Measurements from ENCODE around the gene DGKA. TPM values are rescaled to one million over a fixed set of nuclear protein-coding genes. Genes with fewer than 3 reads are reported as not detected.

Gene DGKA
- total RNA-seq, 2 donors from 2014 or later = 17.3 to 19.8 TPM

DNA sequence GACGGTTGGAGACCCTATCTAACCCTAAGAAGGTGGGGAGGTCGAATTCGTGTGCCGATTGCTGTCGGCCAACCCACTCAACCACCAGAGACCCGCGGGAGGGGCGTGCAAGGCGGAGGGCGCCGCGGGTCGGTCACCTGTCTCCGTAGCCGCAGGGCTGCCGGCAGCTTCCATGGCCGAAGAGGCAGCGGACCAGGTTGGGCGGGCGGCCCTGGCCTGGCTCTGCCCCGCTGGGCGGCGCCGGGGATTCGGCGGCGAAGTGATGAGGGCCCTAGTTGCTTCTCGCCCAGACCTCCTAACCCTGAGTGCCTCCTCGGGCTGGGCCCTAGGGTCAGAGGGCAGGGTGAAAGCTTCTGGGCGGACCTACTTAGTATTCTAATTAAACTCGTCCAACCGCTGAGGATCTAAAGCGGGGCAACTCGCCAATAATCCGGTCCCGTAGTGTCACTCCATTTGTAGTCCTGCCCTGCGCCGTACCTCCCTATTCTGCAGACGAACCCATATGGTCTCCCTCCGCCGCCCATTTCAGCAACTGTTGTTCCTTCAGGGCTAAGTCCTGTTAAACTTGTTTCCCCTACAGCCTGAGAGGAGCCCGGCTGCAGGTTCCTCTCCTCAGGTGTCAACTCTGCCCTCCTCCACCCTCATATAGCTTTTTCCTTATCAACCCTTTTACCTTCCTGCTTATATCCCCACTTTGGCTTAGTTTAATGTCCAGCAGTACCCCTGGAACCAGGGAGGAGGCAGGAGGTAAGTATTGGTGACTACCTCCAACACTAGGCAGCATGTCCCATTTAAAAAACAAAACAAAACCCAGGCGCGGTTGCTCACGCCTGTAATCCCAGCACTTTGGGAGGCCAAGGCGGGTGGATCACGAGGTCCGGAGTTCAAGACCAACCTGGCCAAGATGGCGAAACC, 3.1 kb upstream of the DGKA start, which contains the start of gene PYM1:
TSS of gene PYM1 (minus strand) at position 307 of the 915 bp plus-strand sequence. CDS start at position 174, 133 bp downstream.
- DNase-seq (peak; percentile 87), ATAC-seq (peak; percentile 66 to 77)
- intact Hi-C loops (cut with DNase I) = loop anchor here in 1 of 2 donors (5.0 kb wide), 1 partner anchor 96 kb away; no protein-coding TSS in a partner anchor

DNA sequence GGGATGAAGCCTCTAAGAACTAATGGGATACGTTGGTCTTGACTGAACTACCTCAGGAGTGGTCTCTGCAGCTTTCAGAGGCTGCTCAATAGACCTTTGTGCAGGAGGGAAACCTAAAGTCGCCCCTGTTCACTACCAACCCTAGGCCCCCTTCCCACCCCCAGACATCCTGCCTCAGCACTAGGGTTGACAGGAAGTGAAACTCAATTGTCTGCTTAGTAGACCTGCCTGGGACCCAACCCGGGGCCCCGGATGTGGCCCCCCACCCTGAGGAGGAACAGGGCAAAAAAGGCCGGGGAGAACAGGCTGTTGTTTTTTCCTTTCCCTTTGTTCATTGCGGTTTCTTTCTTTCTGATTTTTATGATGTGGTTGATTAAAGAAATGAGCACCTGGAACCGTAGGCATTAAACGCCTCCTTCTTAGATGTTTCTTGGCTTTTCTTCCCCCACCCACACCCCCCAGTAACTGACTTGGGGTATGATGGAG, 1.6 kb upstream of the DGKA start:
- no peak for ATAC-seq
- intact Hi-C loops (cut with DNase I) = loop anchor here in 1 of 2 donors (5.0 kb wide), 1 partner anchor 97 kb away; no protein-coding TSS in a partner anchor
- peak; percentile 31 for DNase-seq

DNA sequence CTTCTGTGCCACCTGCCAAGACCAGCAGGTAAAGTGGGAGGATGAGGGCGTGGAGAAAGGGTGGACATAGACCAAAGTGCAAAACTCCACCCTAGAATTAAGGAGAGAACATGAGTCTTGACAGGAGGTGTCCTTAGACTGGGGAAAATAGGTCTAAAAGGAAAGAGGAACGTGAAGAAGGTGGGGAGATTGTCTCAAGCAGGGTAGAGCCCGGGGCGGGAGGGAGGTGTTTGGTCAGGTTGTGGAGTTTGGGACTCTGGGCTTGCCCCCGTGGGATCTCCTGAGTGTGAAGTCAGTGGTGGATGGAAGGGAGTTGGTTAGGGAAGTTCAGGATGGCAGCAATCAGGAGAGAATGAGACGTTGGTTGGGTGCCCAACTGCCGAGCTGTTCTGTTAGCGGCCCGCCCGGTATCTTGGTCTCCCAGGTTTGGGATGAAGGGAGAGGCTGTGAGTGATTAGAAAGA, 386 bp downstream of the DGKA start:
- intact Hi-C loops (cut with DNase I) = loop anchor here (5.0 to 10.0 kb wide), 2 partner anchors 36 to 187 kb away; partner anchors contain the start of genes CDK2 (in 1 of the 2), GDF11 (in 1 of the 2) and PMEL (in 1 of the 2)
- ATAC-seq = no peak
- no peak for DNase-seq

DNA sequence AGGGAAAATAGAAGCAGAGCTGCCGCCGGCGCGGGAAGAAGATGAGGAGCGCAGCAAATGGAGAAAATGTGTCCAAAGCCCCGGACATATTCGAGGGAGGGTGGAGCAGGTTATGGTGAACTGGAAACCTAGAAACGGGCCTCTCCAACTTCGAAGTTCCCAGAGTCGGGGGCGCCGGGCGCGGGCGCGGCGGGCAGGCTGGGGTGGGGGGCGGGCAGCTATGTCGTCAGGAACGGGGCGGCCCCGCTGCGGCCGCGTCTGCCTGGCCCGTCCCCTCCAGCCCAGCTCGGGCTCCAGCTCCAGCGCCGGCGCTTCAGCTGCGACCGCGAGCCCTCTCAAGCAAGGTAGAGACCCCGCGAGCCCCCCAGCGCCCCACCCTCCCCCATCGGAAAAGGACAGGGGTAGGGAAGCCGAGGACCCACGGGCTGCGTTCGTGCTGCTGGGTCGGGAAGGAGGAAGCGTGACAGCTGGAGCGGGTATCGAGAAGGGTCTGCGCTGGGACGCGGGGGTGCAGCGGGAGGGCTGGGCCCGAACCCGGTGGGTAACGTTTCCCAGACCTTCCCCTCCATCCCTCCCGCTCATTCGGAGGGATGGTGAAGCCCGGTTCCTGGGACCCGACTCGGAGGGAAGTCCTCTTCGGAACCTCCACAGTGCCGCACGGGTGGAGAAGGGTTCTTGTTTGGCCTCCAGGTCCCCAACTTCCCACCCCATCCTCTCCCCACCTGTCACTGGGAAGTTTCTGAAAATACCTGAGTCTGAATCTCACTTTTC, 1.0 kb downstream of the DGKA start:
- intact Hi-C loops (cut with DNase I) = loop anchor here (5.0 to 10.0 kb wide), 2 partner anchors 35 to 187 kb away; partner anchors contain the start of genes CDK2 (in 1 of the 2), GDF11 (in 1 of the 2) and PMEL (in 1 of the 2)
- peak; percentile 67 for DNase-seq
- peak; percentile 47 to 56 for ATAC-seq

DNA sequence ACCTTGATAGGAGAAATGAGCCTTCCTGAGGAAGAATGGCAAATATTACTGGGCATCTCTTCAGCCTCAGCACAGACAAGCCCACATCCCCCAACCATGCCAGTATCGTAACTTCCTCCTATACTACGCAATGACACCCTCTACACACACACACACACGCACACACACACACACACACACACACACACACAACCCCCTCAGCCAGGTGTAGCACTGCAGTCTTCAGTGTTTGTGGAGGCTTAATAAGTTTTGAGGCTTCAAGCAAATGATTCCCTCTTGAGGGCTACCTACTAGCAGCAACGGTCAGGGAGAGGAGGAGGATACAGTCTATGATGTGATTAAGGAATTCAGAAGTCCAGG, 1.6 kb downstream of the DGKA start:
- ATAC-seq = peak in 1 of 2 donors; percentile 11
- intact Hi-C loops (cut with DNase I) = loop anchor here (5.0 to 10.0 kb wide), 2 partner anchors 35 to 188 kb away; partner anchors contain the start of genes CDK2 (in 1 of the 2), GDF11 (in 1 of the 2) and PMEL (in 1 of the 2)
- DNase-seq = no peak

DNA sequence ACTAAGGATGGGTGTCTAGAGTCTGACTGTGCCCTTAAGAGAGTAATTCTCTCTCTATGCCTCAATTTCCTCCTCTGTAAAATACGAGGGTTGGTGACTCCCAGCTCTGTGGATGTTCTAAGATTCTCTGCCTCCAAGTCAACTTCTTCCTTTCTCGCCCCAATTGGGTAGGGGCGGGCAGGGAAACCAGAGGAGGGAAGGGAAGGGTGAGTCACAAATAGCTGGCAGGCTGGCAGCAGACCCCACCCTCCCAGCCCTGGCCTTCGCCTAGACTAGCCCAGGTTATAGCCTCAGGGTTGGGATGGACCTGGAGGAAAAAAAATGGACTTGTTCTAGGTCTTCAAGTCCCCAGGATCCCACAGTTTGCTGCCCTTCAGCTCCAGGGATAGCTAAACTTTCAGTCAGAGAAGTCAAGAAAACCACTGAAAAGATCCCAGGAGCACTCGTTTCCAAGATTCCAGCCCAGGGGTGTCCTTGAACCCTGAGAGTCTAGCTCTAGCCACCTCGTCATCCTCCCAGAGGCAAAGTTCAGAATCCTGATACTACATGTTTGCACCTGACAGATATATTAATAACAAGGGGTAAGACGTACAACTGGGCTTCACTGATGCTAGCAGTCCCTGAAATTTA, 2.3 kb downstream of the DGKA start:
- intact Hi-C loops (cut with DNase I) = loop anchor here (5.0 to 10.0 kb wide), 2 partner anchors 34 to 188 kb away; partner anchors contain the start of genes CDK2 (in 1 of the 2), GDF11 (in 1 of the 2) and PMEL (in 1 of the 2)
- no peak for ATAC-seq
- no peak for DNase-seq

DNA sequence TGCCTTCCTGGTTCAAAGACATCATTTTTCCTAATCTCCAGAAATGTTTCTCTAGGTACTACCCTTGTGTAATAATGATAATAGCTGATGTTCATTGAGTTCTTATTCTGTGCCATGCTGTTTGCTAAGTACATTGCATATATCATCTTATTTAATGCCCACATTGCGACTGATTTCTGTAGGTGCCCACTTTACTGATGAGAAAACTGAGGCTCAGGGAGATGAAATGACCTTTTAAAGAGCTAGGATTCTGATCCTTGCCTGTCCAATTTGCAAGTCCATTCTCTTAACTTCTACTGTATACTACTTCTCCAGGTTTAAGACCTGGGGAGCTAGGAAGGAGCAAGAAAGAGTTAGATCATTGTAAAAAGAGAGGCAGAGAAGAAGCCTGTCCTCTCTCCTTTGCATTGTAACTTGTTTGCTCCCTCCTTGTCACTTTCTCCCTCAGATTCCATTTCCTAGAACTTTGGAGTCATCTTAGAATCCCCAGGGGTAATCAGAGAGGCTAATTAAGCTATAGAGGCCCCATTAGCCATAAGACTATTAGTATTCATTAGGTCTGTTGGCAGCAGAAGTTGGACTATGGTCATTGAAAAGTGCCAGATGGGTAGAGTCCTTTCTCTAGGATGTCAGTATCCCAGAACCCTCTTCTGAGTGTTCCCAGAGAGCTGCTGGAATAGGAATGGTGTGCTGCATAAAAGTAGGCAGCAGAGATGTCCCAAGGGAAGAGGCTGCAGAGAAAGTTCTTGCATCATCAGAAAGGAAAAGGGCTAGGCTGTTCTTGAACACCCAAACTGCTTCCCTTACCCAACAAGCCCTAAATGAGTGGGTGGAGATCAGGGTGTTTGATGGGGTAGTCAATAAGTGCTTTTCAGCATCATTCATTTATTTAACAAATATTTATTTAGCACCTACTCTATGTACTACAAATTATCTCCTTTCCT, 3.1 kb downstream of the DGKA start:
- DNase-seq (no peak), ATAC-seq (no peak)
- intact Hi-C loops (cut with DNase I) = loop anchor here (5.0 to 10.0 kb wide), 2 partner anchors 33 to 189 kb away; partner anchors contain the start of genes CDK2 (in 1 of the 2), GDF11 (in 1 of the 2) and PMEL (in 1 of the 2)

DNA sequence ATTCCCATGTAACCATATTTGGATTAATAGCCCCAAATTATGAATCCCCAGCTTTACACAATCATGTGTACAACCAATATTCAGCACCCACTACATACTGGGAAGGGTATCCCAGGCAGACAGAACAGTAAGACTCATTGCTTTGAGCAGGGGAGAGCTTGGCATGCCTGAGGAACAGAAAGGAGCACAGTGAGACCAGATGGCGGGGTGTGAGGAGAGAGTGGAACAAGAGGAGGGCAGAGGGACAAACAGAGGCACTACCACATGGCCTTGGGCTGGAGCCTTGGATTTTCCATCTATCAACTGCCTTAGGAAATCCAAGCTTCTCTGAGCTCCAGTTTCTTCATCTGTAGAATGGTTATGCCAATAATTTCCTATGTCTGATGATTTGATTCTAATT, 3.8 kb downstream of the DGKA start:
- ATAC-seq = no peak
- intact Hi-C loops (cut with DNase I) = loop anchor here (5.0 to 10.0 kb wide), 3 partner anchors 33 to 197 kb away; partner anchors contain the start of genes CDK2 (in 1 of the 2), GDF11 (in 1 of the 2) and PMEL (in 1 of the 2)
- no peak for DNase-seq

DNA sequence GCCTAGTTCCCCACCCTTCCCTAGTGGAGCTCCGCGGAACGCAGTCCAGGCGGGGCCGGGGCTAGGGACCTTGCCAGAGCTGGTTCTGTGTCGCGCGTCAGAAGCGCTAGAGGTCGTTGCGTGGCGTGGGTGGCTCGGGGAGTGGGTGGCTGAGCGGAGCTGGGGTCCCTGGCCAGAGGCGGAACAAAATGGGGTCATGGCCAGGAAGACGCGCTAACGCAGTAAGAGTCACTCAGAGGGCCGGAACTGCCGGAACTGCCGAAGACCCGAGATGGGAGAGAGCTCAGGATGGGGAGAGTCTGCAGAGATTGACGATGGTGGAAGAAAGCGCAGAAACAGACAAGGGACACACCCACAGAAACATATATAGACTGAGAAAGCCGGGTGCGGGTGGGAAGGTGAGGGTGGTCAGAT, 4.8 kb downstream of the DGKA start:
- intact Hi-C loops (cut with DNase I) = loop anchor here (5.0 to 10.0 kb wide), 2 partner anchors 191 to 198 kb away; partner anchors contain the start of gene GDF11 (in 1 of the 2)
- DNase-seq (peak; percentile 67), ATAC-seq (peak; percentile 2 to 35)

DNA sequence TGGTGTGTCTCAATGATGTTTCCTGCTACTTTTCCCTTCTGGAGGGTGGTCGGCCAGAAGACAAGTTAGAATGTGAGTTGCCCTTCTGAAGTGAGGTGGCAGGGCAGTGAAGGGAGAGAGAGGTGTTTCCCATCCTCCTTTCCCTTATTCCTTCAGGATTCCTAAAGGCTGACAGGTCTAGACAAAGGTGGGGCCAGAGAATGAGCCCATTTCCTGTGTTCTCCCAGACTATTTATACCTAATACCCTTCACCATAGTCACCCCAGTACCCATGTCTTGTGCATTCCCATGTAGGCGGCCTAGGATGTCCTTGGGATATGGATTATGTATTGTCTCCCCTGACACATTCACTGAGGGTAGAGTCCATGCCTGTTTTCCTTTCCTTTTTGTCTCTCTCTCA, 7.0 kb downstream of the DGKA start:
- no peak for DNase-seq
- intact Hi-C loops (cut with DNase I) = loop anchor here (5.0 to 10.0 kb wide), 2 partner anchors 193 to 201 kb away; partner anchors contain the start of gene GDF11 (in 1 of the 2)
- no peak for ATAC-seq

DNA sequence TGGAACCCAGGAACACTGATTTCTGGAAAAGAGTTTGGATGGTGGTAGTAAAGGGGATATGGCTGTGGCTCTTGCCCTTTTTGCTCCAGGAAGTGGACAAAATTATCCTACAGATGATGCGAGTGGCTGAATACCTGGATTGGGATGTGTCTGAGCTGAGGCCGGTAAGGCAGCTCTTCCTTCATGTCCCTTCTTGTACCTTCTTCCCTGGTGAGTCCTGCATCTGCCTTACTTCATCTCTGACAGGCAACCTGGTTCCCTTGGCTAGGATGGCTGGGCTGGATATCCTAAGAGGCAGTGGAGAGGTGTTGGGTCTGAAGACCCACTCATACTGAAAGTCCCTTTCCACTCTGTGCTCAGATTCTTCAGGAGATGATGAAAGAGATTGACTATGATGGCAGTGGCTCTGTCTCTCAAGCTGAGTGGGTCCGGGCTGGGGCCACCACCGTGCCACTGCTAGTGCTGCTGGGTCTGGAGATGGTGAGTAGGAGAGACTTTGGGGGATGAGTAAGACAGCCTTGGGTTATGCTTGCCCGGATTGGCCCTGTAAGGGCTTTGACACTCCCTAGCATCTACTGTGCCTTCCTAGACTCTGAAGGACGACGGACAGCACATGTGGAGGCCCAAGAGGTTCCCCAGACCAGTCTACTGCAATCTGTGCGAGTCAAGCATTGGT, 8.0 kb downstream of the DGKA start:
- DNase-seq = no peak
- intact Hi-C loops (cut with DNase I) = loop anchor here (5.0 to 10.0 kb wide), 2 partner anchors 194 to 202 kb away; partner anchors contain the start of gene GDF11 (in 1 of the 2)
- ATAC-seq = no peak

DNA sequence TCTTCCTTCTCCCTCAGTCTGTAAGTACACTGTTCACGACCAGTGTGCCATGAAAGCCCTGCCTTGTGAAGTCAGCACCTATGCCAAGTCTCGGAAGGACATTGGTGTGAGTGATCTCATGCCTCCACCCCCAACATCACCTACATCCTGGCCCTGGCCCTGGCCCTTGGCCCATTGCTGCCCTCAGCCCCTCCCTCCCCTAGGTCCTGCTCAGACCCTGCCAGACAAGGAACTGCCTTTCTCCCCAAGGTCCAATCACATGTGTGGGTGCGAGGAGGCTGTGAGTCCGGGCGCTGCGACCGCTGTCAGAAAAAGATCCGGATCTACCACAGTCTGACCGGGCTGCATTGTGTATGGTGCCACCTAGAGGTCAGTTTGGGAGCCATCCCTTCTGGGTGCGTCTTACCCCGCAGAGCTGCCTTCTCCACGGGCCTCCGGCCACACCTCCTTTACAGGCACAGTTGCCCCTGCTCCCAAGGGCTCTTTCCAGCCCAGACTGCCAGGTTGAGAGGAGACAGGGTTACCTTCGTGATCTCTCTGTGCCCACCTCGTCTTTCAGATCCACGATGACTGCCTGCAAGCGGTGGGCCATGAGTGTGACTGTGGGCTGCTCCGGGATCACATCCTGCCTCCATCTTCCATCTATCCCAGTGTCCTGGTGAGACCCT, 9.2 kb downstream of the DGKA start:
- ATAC-seq (peak; percentile 95), DNase-seq (peak; percentile 86)
- intact Hi-C loops (cut with DNase I) = no loop called here

DNA sequence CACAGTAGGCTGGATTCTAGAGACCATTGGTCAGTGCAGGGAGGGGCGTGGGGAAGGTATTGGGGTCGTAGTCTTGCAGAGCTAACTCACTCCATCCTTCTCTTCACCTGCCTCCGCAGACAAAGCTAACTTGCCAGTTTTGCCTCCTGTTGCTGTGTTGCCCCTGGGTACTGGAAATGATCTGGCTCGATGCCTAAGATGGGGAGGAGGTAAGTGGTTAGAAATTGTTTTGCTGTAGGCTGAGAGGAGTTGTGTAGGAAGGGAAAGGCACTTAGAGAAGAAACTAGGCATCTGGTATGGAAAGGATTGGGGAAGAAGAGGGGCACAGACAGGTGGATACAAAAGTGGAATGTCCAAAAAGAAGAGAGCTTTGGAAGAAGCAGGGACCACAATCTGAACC, 11.1 kb downstream of the DGKA start:
- intact Hi-C loops (cut with DNase I) = no loop called here
- ATAC-seq = no peak
- no peak for DNase-seq

DNA sequence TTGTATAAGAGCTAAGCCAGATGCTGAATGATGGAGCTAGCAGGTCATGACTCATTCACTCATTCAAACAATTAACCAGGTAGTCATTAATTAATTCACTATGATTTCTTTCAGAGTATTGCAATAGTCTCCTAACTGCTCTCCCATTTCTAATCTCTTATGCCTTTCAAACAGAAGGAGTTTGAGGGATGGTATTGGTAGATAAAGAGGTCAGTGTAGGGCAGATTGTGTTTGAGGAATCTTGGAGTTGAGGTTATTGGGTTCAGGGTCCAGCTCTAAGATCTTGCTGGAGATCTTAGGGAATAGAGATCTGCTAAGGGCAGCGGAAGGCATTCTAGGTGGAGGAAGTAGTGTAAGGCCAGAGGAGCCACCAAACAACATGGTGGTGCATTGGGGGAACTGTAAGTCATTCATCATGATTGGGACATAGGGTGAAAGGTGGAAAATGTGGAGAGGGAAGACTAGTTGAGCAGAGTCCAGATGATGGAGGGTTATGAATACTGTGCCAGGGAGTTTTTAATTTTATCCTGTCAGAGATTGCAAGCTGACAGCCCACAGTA, 11.7 kb downstream of the DGKA start:
- ATAC-seq = no peak
- intact Hi-C loops (cut with DNase I) = no loop called here
- no peak for DNase-seq

DNA sequence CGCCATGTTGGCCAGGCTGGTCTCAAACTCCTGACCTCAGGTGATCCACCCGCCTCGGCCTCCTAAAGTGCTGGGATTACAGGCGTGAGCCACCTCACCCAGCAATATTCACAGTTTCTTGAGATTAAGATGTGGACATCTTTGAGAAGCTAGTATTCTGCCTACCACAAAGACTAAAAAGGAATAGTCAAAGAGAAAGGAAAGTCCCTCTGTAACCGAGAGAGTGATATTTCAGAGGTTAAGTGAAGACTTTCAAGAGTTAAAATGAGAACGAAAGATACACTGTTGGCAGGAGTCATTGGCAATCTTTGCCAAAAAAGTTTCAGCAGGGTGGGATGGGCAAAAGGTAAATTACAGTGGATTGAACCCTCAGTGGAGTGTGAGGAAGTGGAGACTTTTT, 15.6 kb downstream of the DGKA start:
- intact Hi-C loops (cut with DNase I) = no loop called here
- DNase-seq (no peak), ATAC-seq (no peak)

DNA sequence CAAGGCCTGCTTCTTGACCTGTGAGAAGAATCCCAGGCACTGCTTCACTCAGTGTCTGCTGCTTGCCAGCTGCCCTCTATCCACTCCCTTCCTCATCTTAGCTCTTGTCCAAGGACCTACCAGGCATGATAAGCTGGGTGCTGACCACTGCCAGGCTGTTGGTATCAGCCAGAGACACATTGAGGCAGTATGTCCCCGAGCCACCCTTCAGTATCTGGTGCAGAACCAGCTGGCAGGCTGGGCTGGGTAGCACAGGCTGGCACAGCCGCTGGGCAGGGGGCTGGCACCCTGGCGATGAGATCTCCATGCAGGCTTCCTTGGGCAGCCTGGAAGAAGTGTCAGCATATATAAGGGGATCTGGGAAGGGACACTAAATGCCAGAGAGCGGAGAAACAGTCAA, 24.4 kb downstream of the DGKA start:
- intact Hi-C loops (cut with DNase I) = no loop called here
- DNase-seq (no peak), ATAC-seq (no peak)

All from left cardiac atrium (tissue), 4 donors.